Measurements from ENCODE around the gene TBC1D2B. TPM values are rescaled to one million over a fixed set of nuclear protein-coding genes. Genes with fewer than 3 reads are reported as not detected.

Gene TBC1D2B
- total RNA-seq, 4 donors from 2014 or later, result 31.3 to 58.8 (median 32.7) TPM

DNA sequence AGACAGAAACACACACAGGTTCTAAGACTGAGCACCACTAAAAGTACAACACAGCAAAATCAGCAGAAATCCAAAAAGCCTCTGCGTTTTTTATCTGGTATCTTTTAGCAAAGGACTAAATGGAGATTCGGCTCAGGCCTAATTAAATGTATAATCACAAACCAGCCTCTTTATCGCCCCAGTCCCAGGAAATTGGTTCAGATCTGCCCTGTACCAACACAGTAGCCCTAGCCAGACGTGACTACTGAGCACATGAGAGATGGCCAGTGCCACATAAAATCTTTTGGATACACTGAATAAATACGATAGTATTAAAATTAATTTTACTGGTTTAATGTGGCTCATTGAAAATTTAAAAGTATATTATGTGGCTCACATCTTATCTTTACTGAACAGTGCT is 19.7 kb downstream of the TBC1D2B start:
- intact Hi-C loops (cut with DNase I), result no loop called here
- Histone ChIP-seq H3K4me3 (no peak overlapping the region), H3K27me3 (no peaks in the 10 kb centered on the region), H3K36me3 (peaks cover 6 to 11% (median 9%) of the 10 kb centered on the region in 4 donors), H3K4me1 (peaks cover 57 to 90% (median 88%) of the 10 kb centered on the region in 4 donors), H3K9me3 (no peaks in the 10 kb centered on the region), H3K27ac (replicated peaks in 1 of 4) (peak overlapping the region; percentile 7 to 52 (median 30))
- TF ChIP-seq POLR2AphosphoS5 (IDR thresholded peaks at IDR 0.05), result no peak
- TF ChIP-seq EP300 (IDR thresholded peaks at IDR 0.05), result no peak
- no peak for TF ChIP-seq POLR2A (IDR thresholded peaks at IDR 0.05; ENCODE audit: low read depth)
- TF ChIP-seq, protein P1, sequence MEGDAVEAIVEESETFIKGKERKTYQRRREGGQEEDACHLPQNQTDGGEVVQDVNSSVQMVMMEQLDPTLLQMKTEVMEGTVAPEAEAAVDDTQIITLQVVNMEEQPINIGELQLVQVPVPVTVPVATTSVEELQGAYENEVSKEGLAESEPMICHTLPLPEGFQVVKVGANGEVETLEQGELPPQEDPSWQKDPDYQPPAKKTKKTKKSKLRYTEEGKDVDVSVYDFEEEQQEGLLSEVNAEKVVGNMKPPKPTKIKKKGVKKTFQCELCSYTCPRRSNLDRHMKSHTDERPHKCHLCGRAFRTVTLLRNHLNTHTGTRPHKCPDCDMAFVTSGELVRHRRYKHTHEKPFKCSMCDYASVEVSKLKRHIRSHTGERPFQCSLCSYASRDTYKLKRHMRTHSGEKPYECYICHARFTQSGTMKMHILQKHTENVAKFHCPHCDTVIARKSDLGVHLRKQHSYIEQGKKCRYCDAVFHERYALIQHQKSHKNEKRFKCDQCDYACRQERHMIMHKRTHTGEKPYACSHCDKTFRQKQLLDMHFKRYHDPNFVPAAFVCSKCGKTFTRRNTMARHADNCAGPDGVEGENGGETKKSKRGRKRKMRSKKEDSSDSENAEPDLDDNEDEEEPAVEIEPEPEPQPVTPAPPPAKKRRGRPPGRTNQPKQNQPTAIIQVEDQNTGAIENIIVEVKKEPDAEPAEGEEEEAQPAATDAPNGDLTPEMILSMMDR (IDR thresholded peaks at IDR 0.05), result no peak
- DNase-seq (ENCODE audit: extremely low spot score), result no peak
- WGBS, result 92% methylated on average over 5 of the region's 5 CpGs

DNA sequence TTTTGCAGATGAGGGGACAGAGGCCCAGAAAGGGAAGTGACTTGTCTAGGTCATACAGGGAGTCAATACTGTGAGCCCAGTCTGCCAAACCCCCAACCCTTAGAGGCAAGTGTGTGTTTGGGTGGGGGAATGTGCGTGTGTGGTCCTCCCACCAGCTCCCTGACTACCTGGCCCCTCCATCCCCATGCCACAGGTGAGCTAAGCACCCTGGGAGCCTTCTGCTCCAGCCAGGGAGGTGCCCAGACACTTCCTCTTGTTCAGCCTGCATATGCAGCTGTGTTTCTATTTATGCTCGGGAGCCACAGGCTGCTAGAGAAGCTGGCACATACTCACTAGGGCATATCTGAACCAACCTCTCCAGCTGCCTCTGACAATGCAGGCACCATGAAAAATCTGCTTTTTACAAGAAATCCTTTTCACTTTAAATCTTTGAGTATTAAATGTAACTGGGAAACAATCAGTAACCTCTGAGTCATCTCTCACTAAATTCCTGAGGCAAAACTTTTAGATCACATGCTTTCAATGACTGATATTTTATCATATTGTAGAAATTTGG is 20.7 kb downstream of the TBC1D2B start:
- Histone ChIP-seq H3K4me3 (no peak overlapping the region), H3K36me3 (peaks cover 6 to 16% (median 11%) of the 10 kb centered on the region in 4 donors), H3K27ac (replicated peaks in 1 of 4) (peak overlapping the region; percentile 11 to 52 (median 46)), H3K9me3 (no peaks in the 10 kb centered on the region), H3K27me3 (no peaks in the 10 kb centered on the region), H3K4me1 (peaks cover 58 to 90% (median 87%) of the 10 kb centered on the region in 4 donors)
- WGBS, result 44% methylated on average over 2 of the region's 2 CpGs
- no peak for DNase-seq (ENCODE audit: extremely low spot score)
- TF ChIP-seq, protein P1 (IDR thresholded peaks at IDR 0.05), result no peak
- no peak for TF ChIP-seq POLR2AphosphoS5 (IDR thresholded peaks at IDR 0.05)
- TF ChIP-seq POLR2A (IDR thresholded peaks at IDR 0.05; ENCODE audit: low read depth), result no peak
- TF ChIP-seq EP300 (IDR thresholded peaks at IDR 0.05), result no peak
- intact Hi-C loops (cut with DNase I), result no loop called here

DNA sequence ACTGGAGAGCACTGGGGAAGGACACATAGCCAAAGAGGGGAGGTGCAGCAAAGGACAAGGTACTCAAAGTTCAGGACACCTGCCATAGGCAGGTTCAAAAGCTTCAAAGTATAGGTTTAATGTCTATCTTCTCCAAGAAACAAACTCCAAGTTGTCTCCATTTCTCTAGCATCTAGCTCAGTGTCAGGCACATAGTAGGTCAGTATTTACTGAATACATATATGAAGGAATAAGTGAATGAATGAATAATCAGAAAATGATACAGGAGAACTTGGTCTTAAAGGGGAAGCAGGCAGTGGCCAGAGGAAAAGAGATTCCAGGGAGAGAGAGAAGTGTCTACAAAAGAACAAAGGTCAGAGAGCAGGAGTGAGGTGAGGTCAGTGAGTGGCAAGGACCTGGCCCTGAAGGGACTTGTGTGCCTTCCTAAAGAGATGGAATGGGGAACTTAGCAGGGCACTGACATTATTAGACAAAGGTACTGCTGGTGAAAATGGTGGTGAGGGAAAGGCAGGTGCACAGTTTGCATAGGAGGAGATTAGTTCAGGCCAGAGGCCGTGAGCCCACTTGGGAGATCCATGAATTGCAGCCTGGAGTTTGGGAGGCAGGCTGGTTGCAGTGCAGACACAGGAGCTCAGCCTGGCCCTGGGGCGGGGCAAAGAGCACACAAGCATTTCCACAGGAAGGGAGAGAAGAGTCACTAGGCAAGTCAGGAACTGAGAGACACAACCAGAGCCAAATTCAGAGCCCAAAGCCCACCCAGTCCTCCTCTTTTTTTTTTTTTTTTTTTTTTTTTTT is 21.4 kb downstream of the TBC1D2B start:
- TF ChIP-seq EP300 (IDR thresholded peaks at IDR 0.05), result no peak
- peaks cover 62 to 90% (median 87%) of the 10 kb centered on the region in 4 donors for H3K4me1 ChIP-seq
- 52% methylated on average over 2 of the region's 2 CpGs for whole genome bisulfite sequencing
- H3K9me3 ChIP-seq, result no peaks in the 10 kb centered on the region
- no peaks in the 10 kb centered on the region for H3K27me3 ChIP-seq
- H3K36me3 ChIP-seq, result peaks cover 6 to 16% (median 11%) of the 10 kb centered on the region in 4 donors
- intact Hi-C loops (cut with DNase I), result no loop called here
- DNase-seq (ENCODE audit: extremely low spot score), result no peak
- H3K27ac ChIP-seq (replicated peaks in 1 of 4), result peak overlapping the region in 3 of 4 donors; percentile 2 to 49 (median 43)
- no peak overlapping the region for H3K4me3 ChIP-seq

DNA sequence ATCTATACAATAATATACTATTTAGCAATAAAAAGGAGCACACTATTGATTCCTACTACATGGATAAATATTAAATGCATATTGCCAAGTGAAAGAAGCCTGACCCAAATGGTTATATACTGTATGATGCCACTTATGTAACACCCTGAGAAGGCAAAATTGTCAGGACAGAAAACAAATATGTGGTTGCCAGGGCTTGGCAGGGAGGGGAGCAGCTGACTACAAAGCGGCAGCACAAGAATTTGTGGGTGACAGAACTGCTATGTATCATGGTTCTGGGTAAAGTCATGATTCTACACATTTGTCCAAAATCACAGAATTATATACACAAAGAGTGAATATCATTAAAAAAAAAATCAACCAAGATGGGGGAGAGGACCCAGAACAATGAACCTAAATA is 22.5 kb downstream of the TBC1D2B start:
- Histone ChIP-seq H3K27me3 (no peaks in the 10 kb centered on the region), H3K9me3 (no peaks in the 10 kb centered on the region), H3K27ac (replicated peaks in 1 of 4) (no peak overlapping the region), H3K4me1 (peaks cover 69 to 90% (median 87%) of the 10 kb centered on the region in 4 donors), H3K4me3 (no peak overlapping the region), H3K36me3 (peaks cover 6 to 16% (median 11%) of the 10 kb centered on the region in 4 donors)
- no peak for DNase-seq (ENCODE audit: extremely low spot score)
- WGBS, result 82% methylated on average over 1 of the region's 1 CpG
- TF ChIP-seq POLR2A (IDR thresholded peaks at IDR 0.05; ENCODE audit: low read depth) (no peak), EP300 (IDR thresholded peaks at IDR 0.05) (no peak), POLR2AphosphoS5 (IDR thresholded peaks at IDR 0.05) (no peak)
- TF ChIP-seq, protein P1 (IDR thresholded peaks at IDR 0.05), result no peak
- intact Hi-C loops (cut with DNase I), result no loop called here

DNA sequence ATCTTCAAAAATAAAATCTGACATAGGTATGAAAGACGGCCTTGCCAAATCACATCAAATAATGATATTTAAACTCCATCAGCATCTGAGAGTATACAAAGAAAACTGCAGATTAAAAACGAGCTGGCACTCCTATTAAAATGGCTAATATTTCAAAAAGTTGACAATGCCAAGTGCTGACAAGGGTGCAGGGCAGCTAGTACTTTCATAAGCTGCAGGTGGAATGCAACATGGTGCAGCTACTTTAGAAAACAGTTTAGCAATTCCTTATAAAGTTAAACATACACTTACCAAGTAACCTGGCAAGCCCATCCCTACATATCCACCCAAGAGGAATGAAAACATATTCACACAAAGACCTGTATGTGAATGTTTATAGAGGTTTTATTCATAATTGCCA is 23.0 kb downstream of the TBC1D2B start:
- DNase-seq (ENCODE audit: extremely low spot score), result no peak
- intact Hi-C loops (cut with DNase I), result no loop called here
- Histone ChIP-seq H3K4me1 (peaks cover 73 to 90% (median 87%) of the 10 kb centered on the region in 4 donors), H3K27me3 (no peaks in the 10 kb centered on the region), H3K9me3 (no peaks in the 10 kb centered on the region), H3K4me3 (no peak overlapping the region), H3K27ac (replicated peaks in 1 of 4) (no peak overlapping the region), H3K36me3 (peaks cover 6 to 16% (median 11%) of the 10 kb centered on the region in 4 donors)
- 56% methylated on average over 2 of the region's 2 CpGs for WGBS
- TF ChIP-seq, protein P1 (IDR thresholded peaks at IDR 0.05), result no peak
- no peak for TF ChIP-seq POLR2A (IDR thresholded peaks at IDR 0.05; ENCODE audit: low read depth)
- no peak for TF ChIP-seq EP300 (IDR thresholded peaks at IDR 0.05)
- no peak for TF ChIP-seq POLR2AphosphoS5 (IDR thresholded peaks at IDR 0.05)

Measured in esophagus muscularis mucosa (tissue), 4 donors.